Endothelial cell of umbilical vein (primary cell): Measurements from ENCODE around the gene ABTB2. TPM values are rescaled to one million over a fixed set of nuclear protein-coding genes. Genes with fewer than 3 reads are reported as not detected.

Experiments
- BruUV-seq: library from RNA; stranded (reverse); fragments of 400-500 nt; replicated peaks from 2 replicates; lab custom pipeline; 2021; lab: Mats Ljungman, UMichigan
- CTCF ChIA-PET: fragments of 300-600, 350-600 bp; sonication (Branson Sonifier 250); formaldehyde crosslinking; loops from one replicate; lab custom pipeline; 2021; ENCODE audit warnings: antibody characterized with exemption, inconsistent platforms; lab: Charles Lee
- POLR2A ChIA-PET: fragments of 300-600, 350-600 bp; sonication (Branson Sonifier 250); formaldehyde crosslinking; loops from one replicate; lab custom pipeline; 2021; ENCODE audit warnings: antibody characterized with exemption, inconsistent platforms; lab: Charles Lee
- DNase-seq: peaks from one replicate; pipeline ENCODE4 v3.0.0-alpha.2; 2011; ENCODE audit warnings: low read depth, low spot score
- FAIRE-seq: peaks from 2 replicates; lab custom pipeline; 2011; peaks lifted over from hg19 to GRCh38; lab: Jason Lieb, UNC
- H2AFZ ChIP-seq: 2 replicates; pipeline ENCODE4 v1.6.0; 2012; ENCODE audit warnings: low read depth, low read length, control low read depth, inconsistent platforms
- H3K27ac ChIP-seq: 2 replicates; pipeline ENCODE4 v1.5.1; 2011; ENCODE audit warnings: low read depth, mild to moderate bottlenecking, control low read depth, low read length, moderate library complexity; ENCODE audit not compliant: insufficient read depth
- H3K27me3 ChIP-seq, 2 experiments: 2 replicates each; pipeline versions ENCODE4 v1.6.0 to v1.6.1; 2011; ENCODE audit warnings: low read length in 2 of 2, mixed read lengths in 1 of 2; ENCODE audit not compliant: control insufficient read depth in 2 of 2, insufficient read depth in 2 of 2
- H3K36me3 ChIP-seq, 2 experiments: 2 replicates in 1 of 2; 3 replicates in 1 of 2; pipeline ENCODE4 v1.5.1; 2011; ENCODE audit warnings: low read length in 2 of 2, mild to moderate bottlenecking in 1 of 2, moderate library complexity in 1 of 2; ENCODE audit not compliant: control insufficient read depth in 2 of 2, insufficient read depth in 2 of 2; ENCODE audit errors: extremely low read depth in 1 of 2
- H3K4me1 ChIP-seq: 3 replicates; pipeline ENCODE4 v1.5.1; 2011; ENCODE audit warnings: mild to moderate bottlenecking, low read length; ENCODE audit not compliant: control insufficient read depth, insufficient read depth; ENCODE audit errors: extremely low read depth
- H3K4me2 ChIP-seq: 2 replicates; pipeline ENCODE4 v1.6.1; 2011; ENCODE audit warnings: low read length, control low read depth, mixed read lengths; ENCODE audit not compliant: insufficient read depth
- H3K4me3 ChIP-seq, 3 experiments: fragments of 200-600 bp in 1 of 3; sonication (generic), shearing (Covaris generic) in 1 of 3; replicated peaks in 1 of 3; 2 replicates each; pipeline ENCODE4 v1.5.1; 2011 to 2016; ENCODE audit warnings: control low read depth in 3 of 3, low read length in 3 of 3, mild to moderate bottlenecking in 2 of 3, inconsistent platforms in 1 of 3, low read depth in 1 of 3, moderate library complexity in 1 of 3; ENCODE audit not compliant: insufficient read depth in 1 of 3
- H3K79me2 ChIP-seq: 2 replicates; pipeline ENCODE4 v1.6.0; 2012; ENCODE audit warnings: low read length, inconsistent platforms; ENCODE audit not compliant: control insufficient read depth, insufficient read depth
- H3K9ac ChIP-seq: replicated peaks from 2 replicates; pipeline ENCODE3; 2011; ENCODE audit warnings: low read length, control low read depth; ENCODE audit not compliant: insufficient read depth; ENCODE audit errors: extremely low read depth
- H3K9me1 ChIP-seq: replicated peaks from 3 replicates; pipeline ENCODE4 v1.6.0; 2011; ENCODE audit warnings: mild to moderate bottlenecking, low read length; ENCODE audit not compliant: control insufficient read depth, insufficient read depth; ENCODE audit errors: extremely low read depth
- H3K9me3 ChIP-seq: replicated peaks from 2 replicates; pipeline ENCODE4 v1.5.1; 2012; ENCODE audit warnings: low read length, inconsistent platforms; ENCODE audit not compliant: control insufficient read depth, insufficient read depth
- H4K20me1 ChIP-seq: replicated peaks from 2 replicates; pipeline ENCODE3; 2011; ENCODE audit warnings: mild to moderate bottlenecking, low read length; ENCODE audit not compliant: control insufficient read depth, insufficient read depth; ENCODE audit errors: extremely low read depth
- CTCF ChIP-seq, 2 donors: IDR thresholded peaks; 1 replicate in 1 of 2; 2 replicates in 1 of 2; pipeline ENCODE4 v1.5.1; 2011; ENCODE audit warnings: low read length in 2 of 2, mild to moderate bottlenecking in 2 of 2, moderate library complexity in 2 of 2, control low read depth in 1 of 2, inconsistent platforms in 1 of 2, low read depth in 1 of 2; ENCODE audit not compliant: insufficient read depth in 1 of 2; ENCODE audit errors: extremely low read depth in 1 of 2
- EZH2 ChIP-seq: IDR thresholded peaks from 2 replicates; pipeline ENCODE4 v1.6.1; 2012; ENCODE audit warnings: borderline replicate concordance, low read depth, mild to moderate bottlenecking, moderate library complexity, low read length, inconsistent platforms; ENCODE audit not compliant: severe bottlenecking
- FOS ChIP-seq: IDR thresholded peaks from 2 replicates; pipeline ENCODE4 v1.6.1; 2011; ENCODE audit warnings: mild to moderate bottlenecking, low read length, moderate library complexity, borderline replicate concordance; ENCODE audit not compliant: insufficient read depth
- GATA2 ChIP-seq: IDR thresholded peaks from 2 replicates; pipeline ENCODE4 v1.7.0; 2011; ENCODE audit warnings: low read depth, mild to moderate bottlenecking, moderate library complexity, mixed read lengths, low read length; ENCODE audit not compliant: insufficient read length, insufficient read depth
- JUN ChIP-seq: IDR thresholded peaks from 2 replicates; pipeline ENCODE4 v1.6.1; 2011; ENCODE audit warnings: borderline replicate concordance, low read depth; ENCODE audit not compliant: insufficient read length, insufficient read depth
- POLR2A ChIP-seq: IDR thresholded peaks from 2 replicates; pipeline ENCODE4 v1.6.1; 2012; ENCODE audit warnings: low read depth, mild to moderate bottlenecking, control low read depth, low read length
- dilution Hi-C: fragments of 300-500 bp; cut with MboI; formaldehyde crosslinking; loops from one replicate; pipeline ENCODE4 v1.15.0; 2019; ENCODE audit warnings: low sequenced_read_pairs; ENCODE audit not compliant: extremely low pct_ligation_motif_present
- intact Hi-C: fragments of 100-400 bp; cut with micrococcal nuclease; formaldehyde crosslinking; loops from one replicate; pipeline ENCODE4 v1.10.0; 2022
- polyA plus RNA-seq, 4 experiments: library from polyadenylated mRNA; depleted of rRNA in 3 of 4; stranded (reverse) in 3 of 4; unstranded in 1 of 4; fragments of >200 nt; gene quantifications; 2 replicates each; pipeline versions ENCODE4 v1.2.1 to v1.2.3, GENCODE V29; 2011 to 2012; ENCODE audit warnings: missing spikeins in 1 of 4
- total RNA-seq: library from RNA; stranded (reverse); gene quantifications from 2 replicates; pipeline ENCODE4 v1.2.3, GENCODE V29; 2021
- TF ChIP-seq, protein P1 (sequence below): IDR thresholded peaks from 2 replicates; pipeline ENCODE4 v1.6.1; 2011; ENCODE audit not compliant: insufficient read depth, insufficient read length

The ABTB2 gene
- total and polyA plus RNA-seq, 2 donors (not counting 3 experiments of a cell fraction or from before 2014, with no cell fraction given): 0.11 to 0.14 TPM

DNA sequence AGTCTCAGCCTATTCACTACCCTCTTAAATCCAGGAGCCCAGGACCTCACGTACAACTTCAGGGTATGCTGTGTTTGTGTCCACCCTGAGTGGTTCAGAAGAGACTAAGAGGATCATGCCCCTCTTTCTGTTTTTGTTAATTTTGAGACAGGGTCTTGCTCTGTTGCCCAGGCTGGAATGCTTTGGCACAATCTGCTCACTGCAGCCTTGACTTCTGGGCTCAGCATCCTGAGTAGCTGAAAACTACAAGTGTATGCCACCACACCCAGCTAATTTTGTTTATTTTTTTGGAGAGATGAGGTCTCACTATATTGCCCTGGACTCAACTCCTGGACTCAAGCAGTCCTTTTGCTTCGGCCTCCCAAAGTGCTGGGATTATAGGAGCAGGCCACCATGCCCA is 133.9 kb downstream of the ABTB2 start:
- FAIRE-seq: no peak
- Histone ChIP-seq H3K9ac (no peak overlapping the region), H3K27ac (no peak overlapping the region), H3K79me2 (no peaks in the 10 kb centered on the region), H3K4me1 (no peaks in the 10 kb centered on the region), H4K20me1 (no peaks in the 10 kb centered on the region), H3K4me3 (no peak overlapping the region), H3K36me3 (no peaks in the 10 kb centered on the region), H2AFZ (no peak overlapping the region), H3K9me3 (no peaks in the 10 kb centered on the region), H3K9me1 (no peaks in the 10 kb centered on the region), H3K27me3 (peaks cover 2 to 3% of the 10 kb centered on the region in 2 experiments), H3K4me2 (no peak overlapping the region)
- CTCF ChIA-PET: interaction anchor here (1.9 kb wide), 1 partner anchor 50 kb away, joined by 6 read pairs; no protein-coding TSS in a partner anchor
- intact Hi-C loops: no loop called here
- DNase-seq: no peak
- no TSS peak for BruUV-seq
- dilution Hi-C loops: no loop called here
- TF ChIP-seq GATA2 (no peak), EZH2 (no peak), JUN (no peak), CTCF (IDR thresholded peaks at IDR 0.05; ENCODE audit: extremely low read depth in 1 of 2, insufficient read depth in 1 of 2, low read depth in 1 of 2, low read length in 2 of 2) (no peak), FOS (no peak), POLR2A (no peak)
- TF ChIP-seq, protein P1, sequence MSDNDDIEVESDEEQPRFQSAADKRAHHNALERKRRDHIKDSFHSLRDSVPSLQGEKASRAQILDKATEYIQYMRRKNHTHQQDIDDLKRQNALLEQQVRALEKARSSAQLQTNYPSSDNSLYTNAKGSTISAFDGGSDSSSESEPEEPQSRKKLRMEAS: no peak
- POLR2A ChIA-PET: no interaction called here
